WI38 (cell line): ENCODE measurements around the gene SLC38A11.
"Not testable (repeated sequence)": the region's sequence is repeated elsewhere in the genome, so short reads cannot be mapped to it uniquely, and the experiment has no call there.

Experiments
- H3K4me3 ChIP-seq: 2 replicates; pipeline ENCODE4 v1.5.1; 2011; ENCODE audit warnings: low read depth, mild to moderate bottlenecking, control low read depth, low read length
- CTCF ChIP-seq: IDR thresholded peaks from 2 replicates; pipeline ENCODE4 v1.5.1; 2012; ENCODE audit warnings: low read depth, mild to moderate bottlenecking, control low read depth, low read length

SLC38A11 gene

DNA sequence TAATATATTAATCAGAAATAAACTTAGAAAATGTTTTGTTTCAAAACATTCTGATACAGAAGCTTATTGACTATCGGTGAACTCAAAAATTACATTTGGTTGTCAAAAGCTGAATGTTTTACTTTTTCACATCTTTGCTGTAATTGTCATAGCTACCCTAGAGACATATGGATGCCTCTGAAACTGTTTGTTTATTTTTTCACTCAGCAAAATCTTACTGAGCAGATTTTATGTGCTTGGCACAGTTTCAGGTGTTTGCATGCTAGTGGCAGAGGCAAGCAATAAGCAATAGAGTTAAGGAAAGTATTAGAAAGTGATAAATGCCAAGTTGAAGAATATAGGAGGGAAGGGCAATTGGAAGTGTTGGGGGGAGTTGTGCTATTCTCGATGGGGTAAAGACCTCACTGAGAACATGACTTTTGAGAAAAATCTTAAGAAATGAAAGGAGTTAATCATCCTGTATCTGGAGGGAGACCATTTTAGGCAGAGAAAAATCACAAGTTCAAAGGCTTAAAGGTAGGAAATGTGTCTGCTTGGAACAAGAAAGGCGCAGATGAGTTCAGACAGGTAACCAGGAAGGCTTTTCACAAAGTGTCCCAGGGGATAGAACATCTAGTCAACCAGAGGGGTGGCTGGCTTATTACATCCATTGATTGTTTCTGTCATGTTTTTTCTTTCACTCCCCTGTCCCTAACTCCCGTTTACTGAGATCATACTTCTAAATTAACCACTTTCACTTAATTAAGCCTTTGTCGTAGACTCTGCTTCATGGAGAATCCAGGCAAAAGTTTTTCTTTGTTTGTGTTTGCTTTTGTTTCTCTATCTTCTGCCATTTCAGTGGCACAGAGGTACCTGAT lies 86.5 kb downstream of the SLC38A11 start:
- no peak for TF ChIP-seq CTCF

GRCh38 chr2:164867779-164868397 lies 87.4 kb downstream of the SLC38A11 start:
- H3K4me3 ChIP-seq: no peak overlapping the region
- TF ChIP-seq CTCF: no peak

More for the DNA sequence above, 86.5 kb downstream of the SLC38A11 start:
- no peak overlapping the region for H3K4me3 ChIP-seq

DNA sequence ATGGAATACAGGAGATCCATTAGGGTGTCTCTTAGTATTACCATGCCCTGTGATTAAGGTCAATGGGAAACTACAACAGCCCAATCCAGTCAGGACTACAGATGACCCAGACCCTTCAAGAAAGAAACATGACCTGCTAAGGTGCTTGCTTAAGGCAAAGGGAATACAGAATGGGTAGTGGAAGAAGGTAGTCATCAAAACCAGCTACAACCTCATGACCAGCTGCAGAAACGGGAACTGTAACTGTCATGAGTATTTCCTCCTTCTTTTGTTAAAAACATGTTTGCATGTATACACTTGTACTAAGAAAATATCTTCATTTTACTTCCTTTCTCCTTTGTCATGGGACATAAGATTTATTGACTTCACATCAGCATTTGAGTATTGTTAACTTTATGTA lies 88.9 kb downstream of the SLC38A11 start:
- H3K4me3 ChIP-seq: not testable (repeated sequence)

DNA sequence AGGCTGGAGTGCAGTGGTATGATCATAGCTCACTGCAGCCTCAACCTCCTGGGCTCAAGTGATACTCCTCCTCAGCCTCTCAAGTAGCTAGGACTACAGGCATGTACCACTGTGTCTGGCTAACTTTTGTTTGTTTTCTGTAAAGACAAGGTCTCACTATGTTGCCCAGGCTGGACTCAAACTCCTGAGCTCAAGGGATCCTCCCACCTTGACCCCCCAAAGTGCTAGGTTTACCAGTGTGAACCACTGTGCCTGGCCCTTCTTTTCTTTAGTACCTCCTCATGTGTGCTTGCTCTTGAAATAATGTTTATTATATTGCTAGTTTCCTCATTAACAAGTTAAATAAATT lies 94.7 kb downstream of the SLC38A11 start:
- no peak for TF ChIP-seq CTCF
- H3K4me3 ChIP-seq: no peak overlapping the region

DNA sequence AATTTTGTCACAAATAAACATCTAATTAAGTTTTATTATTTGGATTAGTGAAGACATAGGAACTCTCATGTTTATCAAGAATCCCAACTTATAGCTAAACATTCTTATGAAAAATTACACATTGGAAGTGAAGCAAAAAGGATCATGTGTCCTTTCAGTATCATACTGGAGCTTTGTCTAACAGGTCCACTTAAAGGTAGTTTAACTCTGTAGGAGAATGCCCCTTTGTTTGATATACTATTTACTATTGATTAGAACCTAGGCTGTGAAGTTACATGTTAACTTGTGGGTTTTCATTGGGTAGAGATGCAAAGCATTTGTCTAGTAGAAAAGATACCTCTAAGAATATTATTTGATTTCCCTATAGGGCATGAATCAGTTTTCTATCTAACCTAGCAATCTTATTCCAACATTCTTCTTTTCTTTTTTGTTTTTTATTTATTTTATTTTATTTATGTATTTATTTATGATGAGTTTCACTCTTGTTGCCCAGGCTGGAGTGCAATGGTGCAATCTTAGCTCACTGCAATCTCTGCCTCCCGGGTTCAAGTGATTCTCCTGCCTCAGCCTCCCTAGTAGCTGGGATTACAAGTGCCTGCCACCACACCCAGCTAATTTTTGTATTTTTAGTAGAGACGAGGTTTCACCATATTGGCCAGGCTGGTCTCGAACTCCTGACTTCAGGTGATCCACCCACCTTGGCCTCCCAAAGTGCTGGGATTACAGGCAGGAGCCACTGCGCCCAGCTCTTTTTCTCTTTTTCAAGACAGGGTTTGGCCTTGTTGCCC lies 95.2 kb downstream of the SLC38A11 start:
- not testable (repeated sequence) for H3K4me3 ChIP-seq

- TF ChIP-seq CTCF: no peak
Observed at GRCh38 chr2:164859251-164859818, 96.0 kb downstream of the SLC38A11 start.

DNA sequence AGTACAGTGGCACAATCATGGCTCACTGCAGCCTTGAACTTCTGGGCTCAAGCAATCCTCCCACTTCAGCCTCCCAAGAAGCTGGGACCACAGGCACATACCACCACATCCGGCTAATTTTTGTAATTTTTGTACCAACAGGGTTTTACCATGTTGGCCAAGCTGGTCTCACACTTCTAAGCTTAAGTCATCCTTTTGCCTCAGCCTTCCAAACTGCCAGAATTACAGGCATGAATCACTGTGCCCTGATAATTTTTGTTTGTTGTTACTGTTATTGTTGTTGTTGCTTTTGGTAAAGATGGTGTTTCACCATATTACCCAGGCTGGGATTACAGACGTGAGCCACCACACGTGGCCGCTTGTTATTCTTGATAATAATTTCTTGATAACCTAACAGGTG lies 103.2 kb downstream of the SLC38A11 start:
- no peak for TF ChIP-seq CTCF

More at GRCh38 chr2:164859251-164859818, 96.0 kb downstream of the SLC38A11 start:
- H3K4me3 ChIP-seq: no peak overlapping the region

DNA sequence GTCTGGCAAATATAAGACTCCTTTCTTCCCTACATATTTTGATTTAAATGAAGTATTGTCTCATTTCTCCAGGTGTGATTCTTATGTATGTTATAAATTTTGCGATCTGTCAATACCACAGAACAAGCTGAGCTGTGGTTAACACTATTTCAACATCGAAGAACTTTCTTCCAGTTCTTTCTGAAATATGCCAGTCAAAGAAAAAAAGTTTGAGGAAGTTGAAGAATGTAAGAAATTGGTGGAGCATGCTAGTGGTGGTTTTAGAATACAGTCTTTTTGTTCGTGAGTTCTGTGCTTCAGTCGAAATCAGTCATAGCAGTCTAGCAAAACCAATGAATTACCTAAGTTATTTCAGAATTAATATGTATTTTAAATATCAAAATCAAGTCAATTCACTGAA lies 105.1 kb downstream of the SLC38A11 start:
- no peak for TF ChIP-seq CTCF
- H3K4me3 ChIP-seq: no peak overlapping the region

More for the DNA sequence above, 103.2 kb downstream of the SLC38A11 start:
- no peak overlapping the region for H3K4me3 ChIP-seq
